Urinary bladder (tissue), 4 donors: ENCODE measurements around the gene NPAS2. TPM values are rescaled to one million over a fixed set of nuclear protein-coding genes. Genes with fewer than 3 reads are reported as not detected.

Experiments
- DNase-seq: peaks from one replicate; pipeline ENCODE4 v3.0.0-alpha.2; 2015; ENCODE audit errors: extremely low spot score
- H3K27ac ChIP-seq: one replicate; pipeline ENCODE4 v1.5.1; 2013; ENCODE audit warnings: low read depth, mild to moderate bottlenecking, moderate library complexity
- H3K36me3 ChIP-seq: one replicate; pipeline ENCODE4 v1.6.1; 2013; ENCODE audit warnings: mild to moderate bottlenecking, moderate library complexity; ENCODE audit not compliant: insufficient read depth
- H3K4me1 ChIP-seq: one replicate; pipeline ENCODE4 v1.6.1; 2013; ENCODE audit warnings: mild to moderate bottlenecking, moderate library complexity; ENCODE audit not compliant: insufficient read depth
- H3K4me3 ChIP-seq: one replicate; pipeline ENCODE4 v1.5.1; 2013; ENCODE audit warnings: low read depth, low read length
- WGBS: extraction: QIAGEN DNeasy Blood & Tissue Kit; methylation state at CpG from one replicate; pipeline ENCODE4 v1.1.7; 2013; 5-methylcytosine and 5-hydroxymethylcytosine counted together
- polyA plus RNA-seq: library from polyadenylated mRNA; stranded (reverse); fragments of 200-250 nt; gene quantifications from one replicate; pipeline ENCODE4 v1.2.3, GENCODE V29; 2013
- total RNA-seq: library from RNA; depleted of rRNA; stranded (reverse); fragments of >200 nt; gene quantifications from one replicate; pipeline ENCODE4 v1.2.3, GENCODE V29; 2014
- donor health status: healthy with polysubstance abuse.
- donor health status: healthy.

NPAS2 gene
- total and polyA plus RNA-seq, 2 donors, result 11.8 to 35.0 TPM

DNA sequence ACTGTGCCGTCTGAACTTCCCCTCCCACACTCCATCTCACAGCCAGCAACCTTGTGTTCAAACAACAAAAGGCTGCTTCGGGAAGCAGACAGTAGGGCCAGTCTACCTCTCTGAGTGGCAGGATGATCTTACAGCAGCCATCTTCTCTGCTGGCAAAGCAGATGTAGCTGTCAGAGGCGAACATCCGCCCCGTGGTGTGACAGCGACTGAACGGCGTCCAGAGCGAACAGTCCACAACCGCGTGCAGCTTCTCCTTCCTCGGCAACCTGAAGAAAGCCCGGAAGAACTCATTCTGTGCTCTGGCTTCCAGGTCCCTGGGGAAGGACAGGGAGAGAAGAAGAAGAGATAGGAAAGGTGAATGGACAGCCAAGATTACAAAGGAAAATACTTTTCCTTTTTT, 220.1 kb downstream of the NPAS2 start:
- no peak for DNase-seq
- Histone ChIP-seq H3K4me1 (no peaks in the 10 kb centered on the region), H3K27ac (no peak overlapping the region), H3K4me3 (no peak overlapping the region), H3K36me3 (peaks cover 3% of the 10 kb centered on the region)
- 93% methylated on average over 13 of the region's 13 CpGs for WGBS

DNA sequence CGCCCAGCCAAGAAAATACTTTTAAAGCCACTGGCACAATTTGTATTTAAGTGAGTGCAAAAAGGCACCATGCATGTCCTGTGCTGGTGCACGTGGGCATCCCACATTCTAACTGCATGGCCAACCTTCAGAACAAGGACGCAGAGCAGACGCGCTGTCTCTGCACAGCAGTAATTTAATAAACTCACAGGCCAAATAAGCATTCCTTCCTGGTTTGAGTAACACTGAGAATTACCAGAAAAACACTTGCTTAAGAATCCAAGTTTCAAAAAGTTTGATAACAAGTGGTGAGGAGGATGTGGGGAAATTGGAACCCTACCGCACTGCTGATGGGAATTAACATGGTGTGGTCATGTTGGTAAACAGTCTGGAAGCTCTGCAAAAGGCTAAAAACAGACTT, 220.8 kb downstream of the NPAS2 start:
- no peak overlapping the region for H3K4me3 ChIP-seq
- 94% methylated on average over 6 of the region's 6 CpGs for WGBS
- no peaks in the 10 kb centered on the region for H3K4me1 ChIP-seq
- no peak overlapping the region for H3K27ac ChIP-seq
- no peak for DNase-seq
- peaks cover 3% of the 10 kb centered on the region for H3K36me3 ChIP-seq

DNA sequence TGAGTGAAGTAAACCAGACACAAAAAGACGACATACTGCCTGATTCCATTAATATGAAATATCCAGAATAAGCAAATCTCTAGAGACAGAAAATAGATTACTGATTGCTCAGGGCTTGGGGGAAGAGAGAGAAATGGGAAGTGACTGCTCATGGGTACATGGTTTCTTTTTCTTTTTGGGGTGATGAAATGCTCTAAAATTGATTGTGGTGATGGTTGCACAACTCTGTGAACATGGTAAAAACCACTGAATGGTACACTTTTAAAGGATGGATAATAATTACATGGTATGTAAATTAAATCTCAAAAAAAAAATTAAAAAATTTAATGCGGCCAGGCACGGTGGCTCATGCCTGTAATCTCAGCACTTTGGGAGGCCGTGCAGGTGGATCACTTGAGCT, 221.5 kb downstream of the NPAS2 start:
- WGBS, result 88% methylated on average over 4 of the region's 4 CpGs
- no peak for DNase-seq
- Histone ChIP-seq H3K36me3 (peaks cover 3% of the 10 kb centered on the region), H3K4me1 (no peaks in the 10 kb centered on the region), H3K4me3 (no peak overlapping the region), H3K27ac (no peak overlapping the region)

DNA sequence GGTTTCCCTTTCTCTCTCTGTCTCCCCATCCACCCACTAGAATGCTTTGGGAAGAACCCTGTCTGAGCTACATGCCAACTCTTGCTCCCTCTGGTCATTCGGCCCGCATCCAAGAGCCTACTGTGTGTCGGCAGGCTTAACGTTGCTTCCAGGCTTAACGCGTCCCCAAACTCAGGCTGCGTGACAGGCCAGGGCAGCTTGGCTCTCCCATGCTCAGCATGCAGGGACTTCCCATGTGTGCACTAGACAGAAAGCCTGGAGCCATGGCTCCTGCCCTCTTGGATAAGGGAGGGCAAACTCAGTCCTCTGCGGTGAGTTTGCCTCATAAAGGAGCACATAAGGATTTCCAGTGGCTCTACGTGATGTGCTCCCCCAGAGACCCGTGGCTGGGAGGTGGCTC, 225.4 kb downstream of the NPAS2 start:
- 96% methylated on average over 10 of the region's 10 CpGs for WGBS
- Histone ChIP-seq H3K4me3 (no peak overlapping the region), H3K36me3 (no peaks in the 10 kb centered on the region), H3K4me1 (no peaks in the 10 kb centered on the region), H3K27ac (no peak overlapping the region)
- no peak for DNase-seq

Other genes starting within 250 kb of the NPAS2 start
- gene RPL31, start 182.2 kb downstream of the NPAS2 start, total RNA-seq, result 1,407 TPM
- 6,487 TPM for gene RPL31, start 182.2 kb downstream of the NPAS2 start, polyA plus RNA-seq